SK-N-DZ (cell line): ENCODE measurements around the gene CXCR4.
"Not testable (repeated sequence)": the region's sequence is repeated elsewhere in the genome, so short reads cannot be mapped to it uniquely, and the experiment has no call there.

Experiments used
- DNase-seq: peaks from one replicate; pipeline ENCODE4 v3.0.0-alpha.2; 2015; ENCODE audit warnings: low spot score

Gene CXCR4

GRCh38 chr2:136077107-136077506 lies 40.8 kb downstream of the CXCR4 start:
- no peak for DNase-seq

DNA sequence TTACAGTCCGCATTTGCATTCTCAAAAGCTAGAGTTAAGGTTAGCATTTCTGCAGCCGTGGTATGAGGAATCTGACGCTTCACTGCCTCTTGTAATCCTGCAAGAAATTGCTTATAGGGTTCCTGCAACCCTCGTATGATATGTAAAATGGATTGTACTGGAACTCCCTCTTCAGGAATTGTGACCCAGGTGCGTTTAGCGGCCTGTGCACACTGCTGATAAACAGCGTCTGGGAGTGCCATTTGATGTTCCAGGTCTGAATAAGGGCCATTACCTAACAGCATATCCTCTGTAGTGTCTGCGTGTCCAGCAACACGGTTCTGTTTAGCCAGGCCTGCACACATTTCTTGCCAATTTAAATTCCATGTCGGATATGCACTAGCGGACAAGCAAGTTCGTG lies 42.5 kb downstream of the CXCR4 start:
- peak; percentile 15 for DNase-seq

GRCh38 chr2:136072621-136073020 lies 45.3 kb downstream of the CXCR4 start:
- no peak for DNase-seq

DNA sequence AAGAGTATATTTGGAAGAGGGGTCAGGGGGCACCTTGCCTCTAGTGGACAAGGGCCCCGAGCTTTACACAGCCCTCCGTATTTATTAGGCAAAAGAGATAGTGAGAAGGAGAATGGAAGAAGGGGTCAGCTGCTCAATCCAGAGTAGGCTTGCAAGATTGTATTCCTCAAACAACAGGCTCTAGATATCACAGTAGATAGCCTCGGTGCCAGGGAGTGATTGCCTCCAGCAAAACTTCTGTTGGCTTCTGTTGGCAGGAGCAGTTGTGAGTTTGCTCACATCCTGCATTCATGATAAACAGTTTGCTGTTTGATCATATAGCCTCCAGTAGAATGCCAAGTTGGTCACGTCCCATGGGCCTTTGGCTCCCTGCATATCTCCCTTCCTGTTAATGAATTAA lies 46.1 kb downstream of the CXCR4 start:
- DNase-seq = not testable (repeated sequence)

DNA sequence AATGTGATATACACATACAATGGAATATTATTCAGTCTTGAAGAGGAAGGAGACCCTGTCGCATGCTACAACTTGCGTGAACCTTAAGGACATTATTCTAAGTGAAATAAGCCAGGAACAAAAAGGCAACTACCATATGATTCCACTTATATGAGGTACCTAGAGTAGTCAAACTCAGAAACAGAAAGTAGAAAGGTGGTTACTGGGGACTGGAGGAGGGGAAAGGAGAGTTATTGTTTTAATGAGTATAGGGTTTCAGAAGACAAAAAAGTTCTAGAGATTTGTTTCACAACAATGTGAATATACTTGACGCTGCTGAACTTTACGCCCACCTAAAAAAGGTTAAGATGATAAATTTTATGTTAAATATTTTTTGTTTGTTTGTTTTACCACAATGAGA lies 47.0 kb downstream of the CXCR4 start:
- DNase-seq = no peak

- no peak for DNase-seq
These were observed 48.2 kb downstream of the CXCR4 start for GRCh38 chr2:136069773-136070172.

- no peak for DNase-seq
These were observed 49.2 kb downstream of the CXCR4 start for GRCh38 chr2:136068581-136069227.

DNA sequence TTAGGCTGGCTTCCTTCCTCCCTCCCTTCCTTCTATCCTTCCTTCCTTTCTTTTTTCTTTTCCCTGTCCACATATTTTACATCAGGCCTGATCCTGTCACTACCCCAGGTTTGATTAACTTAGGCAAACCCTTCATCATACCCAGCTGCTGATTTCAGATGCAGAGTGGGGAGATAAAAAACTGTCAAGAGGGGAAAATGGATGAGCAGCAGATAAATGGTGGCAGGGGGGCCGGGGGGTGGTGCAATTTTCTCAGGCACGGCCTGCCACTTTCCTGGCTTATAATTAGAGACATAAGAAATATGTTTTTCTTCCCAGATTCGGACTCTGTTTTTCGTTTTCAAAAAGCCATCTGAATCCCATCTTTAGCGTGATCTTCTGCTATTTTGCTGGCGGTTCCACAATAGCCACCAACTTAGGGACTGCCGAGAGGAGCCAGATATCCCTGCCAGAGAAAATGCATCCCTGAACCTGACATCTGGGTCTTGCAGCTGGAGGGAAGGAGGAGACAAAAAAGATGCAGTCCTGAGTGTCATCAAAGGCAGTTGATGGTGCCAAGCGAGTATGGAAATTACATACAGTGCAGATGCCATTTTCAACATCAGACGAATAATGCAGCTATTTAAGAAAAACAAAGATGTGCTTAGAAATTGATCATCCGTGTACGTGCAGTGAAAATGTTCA lies 49.9 kb downstream of the CXCR4 start:
- DNase-seq = peak; percentile 65

DNA sequence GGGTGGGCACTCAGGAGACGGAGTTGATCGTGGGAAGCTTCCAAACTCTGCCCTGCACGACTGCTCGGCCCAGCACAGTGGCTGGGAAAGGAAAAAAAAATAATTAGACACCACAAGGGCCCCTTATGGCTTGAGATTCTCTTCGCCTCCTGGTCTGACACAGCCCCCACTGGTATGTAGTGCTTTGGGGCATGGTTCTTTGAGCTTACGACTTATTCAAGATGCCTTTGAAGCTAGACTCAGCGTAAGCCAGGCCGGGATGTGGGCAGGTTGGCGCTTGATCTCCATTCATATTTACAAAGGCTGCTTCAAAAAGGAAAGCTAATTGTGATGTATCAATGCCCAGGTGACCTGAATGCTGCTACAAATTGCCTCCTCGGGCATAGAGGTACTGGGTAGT lies 50.5 kb downstream of the CXCR4 start:
- DNase-seq = no peak

DNA sequence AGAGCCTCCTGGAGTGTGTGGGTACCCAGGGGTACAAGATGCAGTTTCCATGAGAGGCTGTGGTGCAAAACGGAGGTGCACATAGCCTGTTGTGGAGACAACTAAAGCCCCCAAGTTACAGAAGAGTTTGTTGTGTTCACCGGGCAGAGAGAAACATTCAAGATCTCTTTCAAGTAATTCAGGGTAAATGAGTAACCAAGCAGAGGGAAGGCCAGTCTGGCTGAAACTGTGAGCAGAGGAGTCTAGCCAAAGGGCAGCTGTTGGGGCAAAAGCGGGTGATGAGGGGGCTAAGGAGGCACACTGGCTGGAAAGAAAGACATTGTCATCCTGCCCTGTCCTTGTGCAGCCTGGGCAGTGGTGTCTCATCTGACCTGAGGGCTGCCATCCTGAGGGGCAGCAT lies 52.0 kb downstream of the CXCR4 start:
- no peak for DNase-seq

- no peak for DNase-seq
These were observed 52.6 kb downstream of the CXCR4 start for GRCh38 chr2:136065384-136065783.
